NB4 (cell line): ENCODE measurements around the gene POC1A.

ENCODE experiments used
- CTCF ChIP-seq: IDR thresholded peaks from one replicate; pipeline ENCODE4 v1.5.1; 2012; ENCODE audit warnings: low read depth, low read length
- MYC ChIP-seq: IDR thresholded peaks from 2 replicates; pipeline ENCODE4 v1.6.1; 2011; ENCODE audit warnings: low read depth, low read length
- POLR2A ChIP-seq: IDR thresholded peaks from 2 replicates; pipeline ENCODE4 v1.6.1; 2011; ENCODE audit warnings: mild to moderate bottlenecking; ENCODE audit not compliant: insufficient read length; ENCODE audit errors: extremely low read depth
- TF ChIP-seq, protein P1 (sequence below): IDR thresholded peaks from 2 replicates; pipeline ENCODE4 v1.6.1; 2011; ENCODE audit warnings: low read depth, low read length

DNA sequence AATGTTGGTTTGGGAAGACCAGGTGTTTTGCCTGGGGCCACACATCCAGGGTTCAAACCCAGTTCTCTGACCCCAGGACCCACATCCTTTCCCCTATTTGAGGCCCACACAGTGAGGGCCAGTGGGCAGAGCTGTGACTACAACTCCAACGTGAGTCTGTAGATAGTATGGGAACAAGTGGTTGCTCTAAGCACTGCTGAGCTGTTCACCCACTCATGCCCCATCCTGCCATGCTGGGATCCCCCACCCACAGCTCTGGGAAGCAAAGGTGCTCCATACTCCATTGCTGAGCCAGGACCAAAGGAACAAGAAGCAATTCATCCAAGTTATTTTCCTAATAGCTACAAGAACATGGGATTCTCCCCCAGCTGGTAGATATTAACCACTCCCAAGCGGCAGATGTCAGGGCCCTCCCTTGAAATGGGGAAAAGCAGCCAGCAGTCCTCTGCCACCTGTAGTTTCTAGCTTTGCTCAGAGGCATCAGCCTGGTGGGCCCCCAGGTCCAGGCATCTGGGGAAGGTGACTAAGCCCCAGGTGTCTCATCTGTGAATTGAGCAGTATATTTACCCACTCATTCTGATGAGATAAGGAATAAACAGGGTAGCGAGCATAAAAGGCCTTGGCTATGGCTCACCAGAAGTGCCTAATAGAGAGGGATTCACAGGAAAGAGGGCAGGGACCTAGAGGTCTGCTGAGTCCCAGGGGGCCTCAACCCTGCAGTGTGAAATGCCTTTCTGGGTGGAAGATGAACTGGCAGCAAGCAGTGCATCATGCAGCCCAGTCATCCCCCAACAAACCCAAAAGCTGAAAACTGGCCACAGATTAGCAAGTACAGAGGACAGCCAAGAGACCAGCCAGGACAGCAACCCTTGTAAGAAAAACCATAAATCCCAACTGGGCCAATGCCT is 33.4 kb downstream of the POC1A start:
- TF ChIP-seq CTCF (no peak), POLR2A (no peak), MYC (no peak)
- TF ChIP-seq, protein P1, sequence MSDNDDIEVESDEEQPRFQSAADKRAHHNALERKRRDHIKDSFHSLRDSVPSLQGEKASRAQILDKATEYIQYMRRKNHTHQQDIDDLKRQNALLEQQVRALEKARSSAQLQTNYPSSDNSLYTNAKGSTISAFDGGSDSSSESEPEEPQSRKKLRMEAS: no peak
